Measurements from ENCODE around the gene BCAP31.
"Not testable (repeated sequence)": the region's sequence is repeated elsewhere in the genome, so short reads cannot be mapped to it uniquely, and the experiment has no call there.

DNA sequence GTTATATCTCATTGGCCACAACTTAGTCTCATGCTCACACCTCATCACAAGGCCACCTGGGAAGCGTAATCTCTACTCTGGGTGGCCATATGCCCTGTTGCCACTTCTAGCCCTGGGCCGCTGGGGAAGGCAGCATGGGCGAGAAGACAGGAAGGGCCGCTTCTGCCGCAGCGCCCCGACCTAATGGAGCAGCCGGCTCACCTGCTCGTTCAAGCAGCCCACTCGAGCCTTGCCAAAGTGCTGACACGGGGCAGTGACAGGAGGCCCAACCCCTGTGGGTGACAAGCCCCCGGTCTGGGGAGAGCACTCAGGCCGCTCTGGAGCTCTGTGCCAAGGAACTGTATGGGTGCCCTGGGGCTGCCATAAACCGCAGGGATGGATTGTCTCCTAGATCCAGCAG, 17.9 kb upstream of the BCAP31 start:
- TF ChIP-seq, protein P1, sequence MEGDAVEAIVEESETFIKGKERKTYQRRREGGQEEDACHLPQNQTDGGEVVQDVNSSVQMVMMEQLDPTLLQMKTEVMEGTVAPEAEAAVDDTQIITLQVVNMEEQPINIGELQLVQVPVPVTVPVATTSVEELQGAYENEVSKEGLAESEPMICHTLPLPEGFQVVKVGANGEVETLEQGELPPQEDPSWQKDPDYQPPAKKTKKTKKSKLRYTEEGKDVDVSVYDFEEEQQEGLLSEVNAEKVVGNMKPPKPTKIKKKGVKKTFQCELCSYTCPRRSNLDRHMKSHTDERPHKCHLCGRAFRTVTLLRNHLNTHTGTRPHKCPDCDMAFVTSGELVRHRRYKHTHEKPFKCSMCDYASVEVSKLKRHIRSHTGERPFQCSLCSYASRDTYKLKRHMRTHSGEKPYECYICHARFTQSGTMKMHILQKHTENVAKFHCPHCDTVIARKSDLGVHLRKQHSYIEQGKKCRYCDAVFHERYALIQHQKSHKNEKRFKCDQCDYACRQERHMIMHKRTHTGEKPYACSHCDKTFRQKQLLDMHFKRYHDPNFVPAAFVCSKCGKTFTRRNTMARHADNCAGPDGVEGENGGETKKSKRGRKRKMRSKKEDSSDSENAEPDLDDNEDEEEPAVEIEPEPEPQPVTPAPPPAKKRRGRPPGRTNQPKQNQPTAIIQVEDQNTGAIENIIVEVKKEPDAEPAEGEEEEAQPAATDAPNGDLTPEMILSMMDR (IDR thresholded peaks at IDR 0.05): not testable (repeated sequence)
- not testable (repeated sequence) for TF ChIP-seq POLR2A (IDR thresholded peaks at IDR 0.05; ENCODE audit: low read depth); EP300 (IDR thresholded peaks at IDR 0.05)

Data from esophagus muscularis mucosa (tissue), 4 donors.